A204.1 (cell line): ENCODE results near the gene HAUS5.

Experiments used
- FAIRE-seq: peaks from 2 replicates; lab custom pipeline; 2012; peaks lifted over from hg19 to GRCh38; lab: Jason Lieb, UNC

Gene HAUS5

DNA sequence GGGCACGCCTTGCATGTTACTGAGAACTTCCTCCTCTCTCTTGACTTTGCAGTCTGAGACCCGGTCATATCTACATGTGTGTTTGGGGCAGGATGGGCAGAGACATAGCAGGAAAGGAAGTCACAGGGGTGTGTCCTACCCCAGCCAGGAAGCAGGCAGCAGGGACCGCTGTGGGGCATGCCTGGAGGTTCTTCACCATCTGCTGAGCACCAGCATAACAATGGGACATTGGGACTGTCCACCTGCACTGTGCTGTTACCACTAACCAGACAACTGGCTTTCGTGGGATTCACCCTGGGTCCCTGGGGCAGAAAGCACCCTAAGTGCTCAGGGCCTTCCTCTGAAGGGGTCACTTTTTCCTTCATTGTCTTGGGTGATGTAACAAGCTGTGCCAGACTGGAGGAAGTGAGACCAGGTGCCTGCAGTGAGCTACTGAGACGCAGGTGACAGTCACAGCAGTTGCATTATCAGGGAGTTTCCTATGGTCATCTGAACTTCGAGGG, 2.6 kb upstream of the HAUS5 start:
- no peak for FAIRE-seq

GRCh38 chr19:35612224-35612558, 344 bp upstream of the HAUS5 start:
- FAIRE-seq = no peak

- FAIRE-seq = no peak
These were observed 1.0 kb downstream of the HAUS5 start for GRCh38 chr19:35613574-35613973.

DNA sequence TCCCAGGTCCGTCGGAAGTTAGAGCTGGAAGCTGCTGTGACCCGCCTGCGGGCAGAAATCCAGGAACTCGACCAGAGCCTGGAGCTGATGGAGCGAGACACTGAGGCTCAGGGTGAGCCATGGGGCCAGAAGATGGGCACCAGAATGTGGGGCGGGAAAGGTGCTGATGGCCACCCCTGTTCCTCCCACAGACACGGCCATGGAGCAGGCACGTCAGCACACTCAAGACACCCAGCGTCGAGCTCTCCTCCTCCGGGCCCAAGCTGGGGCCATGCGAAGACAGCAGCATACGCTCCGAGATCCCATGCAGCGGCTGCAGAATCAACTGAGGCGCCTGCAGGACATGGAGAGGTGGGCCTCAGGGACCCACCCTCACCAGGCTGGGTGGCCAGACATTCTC, 2.5 kb downstream of the HAUS5 start:
- no peak for FAIRE-seq

GRCh38 chr19:35618857-35619256, 6.3 kb downstream of the HAUS5 start:
- no peak for FAIRE-seq

GRCh38 chr19:35619290-35619923, 6.9 kb downstream of the HAUS5 start:
- no peak for FAIRE-seq

DNA sequence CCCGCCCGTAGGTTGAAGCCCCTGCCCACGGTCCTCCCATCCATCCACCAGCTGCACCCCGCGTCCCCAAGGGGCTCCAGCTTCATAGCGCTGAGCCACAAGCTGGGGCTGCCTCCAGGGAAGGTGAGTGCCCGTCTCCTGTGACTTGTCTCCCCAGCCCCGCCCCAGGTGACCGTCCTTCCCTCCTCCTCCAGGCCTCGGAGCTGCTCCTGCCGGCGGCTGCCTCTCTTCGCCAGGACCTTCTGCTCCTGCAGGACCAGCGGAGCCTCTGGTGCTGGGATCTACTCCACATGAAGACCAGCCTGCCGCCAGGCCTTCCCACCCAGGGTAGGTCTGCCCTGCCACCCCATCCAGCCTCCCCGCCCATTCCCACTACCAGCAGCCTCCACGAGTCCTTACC, 7.5 kb downstream of the HAUS5 start:
- no peak for FAIRE-seq

DNA sequence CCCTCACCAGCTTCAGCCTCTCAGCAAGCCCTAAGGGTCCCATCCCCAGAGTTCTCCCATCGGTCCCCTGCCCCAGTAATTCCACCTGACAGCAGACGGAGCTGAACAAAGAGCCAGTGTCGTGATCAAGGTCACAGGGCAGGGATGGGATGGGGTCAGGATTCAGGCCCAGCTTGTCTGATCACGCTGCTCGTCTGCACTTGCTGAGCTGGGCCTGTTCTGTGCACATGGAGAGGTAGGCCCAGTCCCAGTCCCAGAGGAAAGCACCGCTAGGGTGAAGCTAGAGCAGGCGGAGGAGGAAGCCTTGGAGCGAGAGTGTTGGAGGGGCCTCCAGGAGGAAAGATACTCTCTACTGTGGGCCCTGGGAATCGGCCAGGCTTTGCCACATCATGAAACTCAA, 9.2 kb downstream of the HAUS5 start:
- no peak for FAIRE-seq

DNA sequence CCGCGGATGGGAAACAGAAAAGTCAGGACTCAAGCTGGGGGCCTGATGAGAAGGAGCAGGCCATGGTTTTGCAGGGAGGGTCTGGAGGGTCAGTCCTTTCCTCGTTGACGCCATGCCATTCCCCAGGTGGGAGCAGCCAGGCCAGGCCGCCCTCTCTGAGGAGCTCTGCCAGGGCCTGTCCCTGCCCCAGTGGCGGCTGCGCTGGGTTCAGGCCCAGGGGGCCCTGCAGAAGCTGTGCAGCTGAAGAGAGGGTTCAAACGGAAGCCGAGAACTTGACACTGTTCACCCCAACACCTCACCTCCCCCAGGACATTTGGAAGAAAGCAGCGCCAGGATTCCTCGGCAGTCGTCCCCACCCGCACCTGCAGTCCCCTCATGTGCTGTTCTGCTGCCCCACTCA, 10.2 kb downstream of the HAUS5 start:
- FAIRE-seq = no peak

DNA sequence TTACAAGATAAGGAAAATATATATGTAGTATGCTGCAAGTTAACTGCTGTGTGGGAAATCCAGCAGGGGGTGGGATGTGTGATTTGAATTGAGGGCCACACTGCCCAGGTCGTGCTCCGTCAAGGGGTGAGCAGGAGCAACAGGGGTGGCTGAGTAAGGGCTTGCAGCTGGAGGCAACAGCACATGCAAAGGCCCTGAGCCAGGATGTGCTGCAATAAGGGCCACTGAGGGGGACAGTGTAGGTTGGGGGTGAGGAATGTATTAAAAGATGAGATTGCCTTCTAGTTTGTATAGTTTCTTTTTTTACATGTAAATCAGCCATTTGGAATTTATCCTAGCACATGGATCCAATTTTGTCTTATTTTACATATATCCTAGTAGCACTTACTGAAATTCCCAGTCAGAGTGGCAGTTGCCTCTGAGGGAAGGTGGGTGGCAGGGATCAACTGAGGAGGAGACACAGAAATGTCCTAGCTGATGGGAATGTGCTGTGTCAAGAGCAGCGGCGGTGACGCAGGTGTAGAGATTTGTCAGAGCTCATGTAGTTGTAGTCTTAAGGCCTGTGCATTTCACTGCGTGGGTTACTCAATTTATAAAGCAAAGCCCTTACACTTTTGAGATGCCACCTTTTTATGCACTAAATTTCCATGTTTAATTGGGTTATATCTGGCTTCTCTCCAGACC, 10.9 kb downstream of the HAUS5 start:
- no peak for FAIRE-seq

- FAIRE-seq = no peak
These were observed 15.7 kb downstream of the HAUS5 start for GRCh38 chr19:35628264-35628564.

DNA sequence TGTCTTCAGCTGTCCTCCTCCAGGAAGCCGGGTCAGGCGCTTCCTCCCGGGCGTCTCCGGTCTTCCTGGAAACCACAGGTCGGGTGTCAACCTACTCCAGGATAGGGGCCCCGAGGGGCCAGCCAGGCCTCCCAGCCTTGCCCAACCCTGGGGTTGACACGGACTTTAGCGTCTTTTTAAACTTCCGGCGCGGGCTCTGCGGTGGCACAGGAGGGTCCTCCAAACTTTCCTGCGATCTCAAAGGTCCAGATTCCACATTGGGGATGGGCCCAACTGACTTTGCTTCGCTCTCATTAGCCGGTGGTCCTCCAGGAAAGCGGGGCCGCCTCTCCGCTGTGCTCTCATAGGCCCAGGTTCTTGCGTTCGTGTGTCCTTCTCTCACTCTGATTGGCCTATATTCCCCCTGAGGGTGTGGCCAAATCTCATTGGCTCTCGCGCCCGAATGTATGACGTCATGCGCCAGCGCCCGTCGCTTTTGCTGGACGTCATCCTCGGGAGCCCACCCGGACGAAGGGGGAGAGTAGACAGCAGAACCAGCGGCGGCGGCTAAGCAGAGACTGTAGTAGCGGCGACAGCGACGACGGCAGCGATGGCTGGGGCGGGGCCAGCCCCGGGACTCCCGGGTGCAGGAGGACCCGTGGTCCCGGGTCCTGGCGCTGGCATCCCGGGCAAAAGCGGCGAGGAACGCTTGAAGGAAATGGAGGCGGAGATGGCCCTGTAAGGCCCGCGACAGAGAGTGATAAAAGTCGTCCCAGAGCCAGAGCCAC, 16.2 kb downstream of the HAUS5 start, which contains the start of gene RBM42:
Gene RBM42, plus strand, starts transcription at position 472 of the 767 bp plus-strand sequence. Its CDS starts 118 bp downstream, at position 590.
- peak; percentile 99 for FAIRE-seq

- no peak for FAIRE-seq
These were observed 16.7 kb downstream of the HAUS5 start for GRCh38 chr19:35629332-35629633.

DNA sequence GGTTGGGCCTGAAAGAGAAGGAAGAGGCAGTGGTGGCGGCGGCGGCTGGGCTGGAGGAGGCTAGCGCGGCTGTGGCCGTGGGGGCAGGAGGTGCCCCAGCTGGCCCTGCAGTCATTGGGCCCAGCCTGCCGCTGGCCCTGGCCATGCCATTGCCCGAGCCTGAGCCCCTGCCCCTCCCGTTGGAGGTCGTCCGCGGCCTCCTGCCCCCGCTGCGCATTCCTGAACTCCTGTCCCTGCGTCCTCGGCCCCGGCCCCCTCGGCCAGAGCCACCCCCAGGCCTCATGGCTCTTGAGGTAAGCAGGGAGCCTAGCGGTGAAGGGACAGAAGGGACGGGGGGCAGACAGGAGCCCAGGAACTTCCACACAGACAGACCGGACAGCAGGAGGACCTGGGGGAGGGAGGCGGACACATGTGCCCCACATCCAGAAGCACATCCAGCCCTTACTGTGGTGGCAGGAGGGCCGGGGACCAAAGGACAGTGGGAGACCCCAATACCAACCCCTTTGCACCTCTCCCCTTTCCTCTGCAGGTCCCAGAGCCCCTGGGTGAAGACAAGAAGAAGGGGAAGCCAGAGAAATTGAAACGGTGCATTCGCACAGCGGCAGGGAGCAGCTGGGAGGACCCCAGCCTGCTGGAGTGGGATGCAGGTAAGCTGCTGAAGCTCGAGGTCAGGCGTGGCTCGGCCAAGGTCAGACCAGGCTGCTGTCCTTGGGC, 21.3 kb downstream of the HAUS5 start:
- no peak for FAIRE-seq

DNA sequence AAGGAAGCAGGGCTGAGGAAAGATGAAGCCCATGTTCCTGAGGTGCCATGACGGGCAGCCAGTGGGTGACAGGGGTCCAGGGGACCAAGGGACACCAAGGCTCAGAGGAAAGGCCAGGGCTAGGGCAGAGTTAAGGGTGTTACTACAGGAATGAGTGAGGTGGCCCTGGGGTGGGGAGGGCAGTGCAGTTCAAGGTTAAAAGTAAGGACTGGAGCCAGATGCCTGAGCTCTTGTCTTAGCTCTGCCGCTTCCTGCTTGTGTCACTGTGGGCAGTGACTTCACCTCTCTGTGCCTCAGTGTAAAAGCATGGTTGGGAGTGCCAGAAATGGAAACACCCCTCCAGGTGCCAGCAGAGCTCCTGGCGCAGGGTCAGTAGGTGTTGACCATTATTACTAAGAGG, 24.1 kb downstream of the HAUS5 start:
- FAIRE-seq = no peak

DNA sequence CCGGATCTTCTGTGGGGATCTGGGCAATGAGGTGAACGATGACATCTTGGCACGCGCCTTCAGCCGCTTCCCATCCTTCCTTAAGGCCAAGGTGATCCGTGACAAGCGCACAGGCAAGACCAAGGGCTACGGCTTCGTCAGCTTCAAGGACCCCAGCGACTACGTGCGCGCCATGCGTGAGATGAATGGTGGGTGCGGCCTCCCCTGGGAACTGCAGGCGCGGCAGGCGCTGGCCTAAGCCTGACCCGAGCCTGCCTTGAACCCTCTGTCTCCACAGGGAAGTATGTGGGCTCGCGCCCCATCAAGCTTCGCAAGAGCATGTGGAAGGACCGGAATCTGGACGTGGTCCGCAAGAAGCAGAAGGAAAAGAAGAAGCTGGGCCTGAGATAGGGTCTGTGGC, 24.6 kb downstream of the HAUS5 start:
- no peak for FAIRE-seq

DNA sequence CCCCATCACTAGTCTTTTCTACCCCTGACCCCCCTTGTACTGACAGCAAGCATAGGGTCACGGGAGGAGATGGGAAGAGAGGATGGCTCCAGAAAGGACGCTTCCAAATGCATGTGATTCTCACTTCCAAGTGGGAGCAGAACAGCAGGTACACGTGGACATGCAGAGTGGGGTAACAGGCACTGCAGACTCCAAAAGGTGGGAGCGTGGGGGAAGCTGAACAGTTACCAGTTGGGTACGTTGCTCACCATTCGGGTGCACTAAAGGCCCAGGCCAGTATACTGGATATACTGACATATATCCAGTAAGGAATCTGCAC, 26.7 kb downstream of the HAUS5 start:
- FAIRE-seq = no peak

- FAIRE-seq = no peak
These were observed 27.3 kb downstream of the HAUS5 start for GRCh38 chr19:35639863-35640262.

DNA sequence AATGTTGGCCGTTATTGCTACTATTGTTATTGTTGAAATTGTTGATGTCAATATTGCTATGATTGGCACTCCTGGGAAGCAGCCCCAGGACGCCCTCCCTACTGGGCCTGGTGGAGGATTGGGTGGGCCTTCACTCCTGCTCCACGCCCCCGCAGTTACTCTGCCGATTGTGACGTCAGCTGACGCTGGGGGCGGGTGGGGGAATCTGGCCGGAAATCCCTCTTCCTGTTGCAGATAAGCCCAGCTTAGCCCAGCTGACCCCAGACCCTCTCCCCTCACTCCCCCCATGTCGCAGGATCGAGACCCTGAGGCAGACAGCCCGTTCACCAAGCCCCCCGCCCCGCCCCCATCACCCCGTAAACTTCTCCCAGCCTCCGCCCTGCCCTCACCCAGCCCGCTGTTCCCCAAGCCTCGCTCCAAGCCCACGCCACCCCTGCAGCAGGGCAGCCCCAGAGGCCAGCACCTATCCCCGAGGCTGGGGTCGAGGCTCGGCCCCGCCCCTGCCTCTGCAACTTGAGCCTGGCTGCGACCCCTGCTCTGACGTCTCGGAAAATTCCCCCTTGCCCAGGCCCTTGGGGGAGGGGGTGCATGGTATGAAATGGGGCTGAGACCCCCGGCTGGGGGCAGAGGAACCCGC, 29.1 kb downstream of the HAUS5 start, which contains the start of gene ETV2:
Gene ETV2, plus strand, starts transcription at position 231 of the 637 bp plus-strand sequence. CDS start 716 bp downstream, outside the sequence.
- no peak for FAIRE-seq

DNA sequence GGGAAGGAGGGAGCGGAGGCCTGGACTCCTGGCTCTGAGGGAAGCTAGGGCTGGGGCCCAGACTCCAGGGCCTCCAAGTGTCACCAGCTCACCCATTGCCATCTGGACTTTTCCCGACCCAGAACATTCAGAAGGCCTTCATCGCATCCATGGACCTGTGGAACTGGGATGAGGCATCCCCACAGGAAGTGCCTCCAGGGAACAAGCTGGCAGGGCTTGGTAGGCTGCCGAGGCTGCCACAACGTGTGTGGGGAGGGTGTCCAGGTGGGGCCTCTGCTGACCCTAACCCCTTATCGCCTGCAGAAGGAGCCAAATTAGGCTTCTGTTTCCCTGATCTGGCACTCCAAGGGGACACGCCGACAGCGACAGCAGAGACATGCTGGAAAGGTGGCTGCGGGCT, 29.8 kb downstream of the HAUS5 start:
- FAIRE-seq = no peak

- FAIRE-seq = no peak
These were observed 30.3 kb downstream of the HAUS5 start for GRCh38 chr19:35642798-35643254.
